ENCODE measurements around the gene NSD1. TPM values are rescaled to one million over a fixed set of nuclear protein-coding genes. Genes with fewer than 3 reads are reported as not detected.

NSD1 gene
- total and polyA plus RNA-seq, 2 donors (not counting 1 experiment from before 2014, with no cell fraction given): 19.3 to 52.8 TPM

- DNase-seq (ENCODE audit: low read depth in 2 of 2): no peak
- Histone ChIP-seq H3K9ac (ENCODE audit: insufficient read depth, low read length) (no peak overlapping the region), H4K20me1 (ENCODE audit: control insufficient read depth, extremely low read depth, insufficient read depth, low read length) (no peaks in the 10 kb centered on the region), H3K9me3 (ENCODE audit: control insufficient read depth, insufficient read depth, low read depth, low read length) (no peaks in the 10 kb centered on the region), H3K4me2 (ENCODE audit: extremely low read depth, insufficient read depth, low read length) (no peak overlapping the region), H3K79me2 (ENCODE audit: control insufficient read depth, insufficient read depth, low read length) (no peaks in the 10 kb centered on the region), H2AFZ (ENCODE audit: low read length) (no peak overlapping the region), H3K4me1 (ENCODE audit: control insufficient read depth, extremely low read depth, insufficient read depth, low read length) (no peaks in the 10 kb centered on the region), H3K27me3 (ENCODE audit: control insufficient read depth, insufficient read depth, low read length) (no peaks in the 10 kb centered on the region), H3K36me3 (ENCODE audit: control insufficient read depth, insufficient read depth, low read length) (peaks cover 8% of the 10 kb centered on the region), H3K27ac (ENCODE audit: insufficient read depth, low read length) (no peak overlapping the region), H3K4me3 (replicated peaks in 1 of 4; ENCODE audit: control extremely low read depth in 1 of 4, insufficient read depth in 1 of 4, low read depth in 3 of 4, low read length in 4 of 4) (no peak overlapping the region)
- TF ChIP-seq, protein P1, sequence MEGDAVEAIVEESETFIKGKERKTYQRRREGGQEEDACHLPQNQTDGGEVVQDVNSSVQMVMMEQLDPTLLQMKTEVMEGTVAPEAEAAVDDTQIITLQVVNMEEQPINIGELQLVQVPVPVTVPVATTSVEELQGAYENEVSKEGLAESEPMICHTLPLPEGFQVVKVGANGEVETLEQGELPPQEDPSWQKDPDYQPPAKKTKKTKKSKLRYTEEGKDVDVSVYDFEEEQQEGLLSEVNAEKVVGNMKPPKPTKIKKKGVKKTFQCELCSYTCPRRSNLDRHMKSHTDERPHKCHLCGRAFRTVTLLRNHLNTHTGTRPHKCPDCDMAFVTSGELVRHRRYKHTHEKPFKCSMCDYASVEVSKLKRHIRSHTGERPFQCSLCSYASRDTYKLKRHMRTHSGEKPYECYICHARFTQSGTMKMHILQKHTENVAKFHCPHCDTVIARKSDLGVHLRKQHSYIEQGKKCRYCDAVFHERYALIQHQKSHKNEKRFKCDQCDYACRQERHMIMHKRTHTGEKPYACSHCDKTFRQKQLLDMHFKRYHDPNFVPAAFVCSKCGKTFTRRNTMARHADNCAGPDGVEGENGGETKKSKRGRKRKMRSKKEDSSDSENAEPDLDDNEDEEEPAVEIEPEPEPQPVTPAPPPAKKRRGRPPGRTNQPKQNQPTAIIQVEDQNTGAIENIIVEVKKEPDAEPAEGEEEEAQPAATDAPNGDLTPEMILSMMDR (conservative IDR thresholded peaks at IDR 0.05 in 1 of 2, IDR thresholded peaks at IDR 0.05 in 1 of 2; ENCODE audit: low read depth in 1 of 2, low read length in 2 of 2): no peak
- TF ChIP-seq EZH2 (IDR thresholded peaks at IDR 0.05; ENCODE audit: low read length, missing control alignments): no peak
Measured at GRCh38 chr5:177288191-177288590, 154.6 kb downstream of the NSD1 start.

DNA sequence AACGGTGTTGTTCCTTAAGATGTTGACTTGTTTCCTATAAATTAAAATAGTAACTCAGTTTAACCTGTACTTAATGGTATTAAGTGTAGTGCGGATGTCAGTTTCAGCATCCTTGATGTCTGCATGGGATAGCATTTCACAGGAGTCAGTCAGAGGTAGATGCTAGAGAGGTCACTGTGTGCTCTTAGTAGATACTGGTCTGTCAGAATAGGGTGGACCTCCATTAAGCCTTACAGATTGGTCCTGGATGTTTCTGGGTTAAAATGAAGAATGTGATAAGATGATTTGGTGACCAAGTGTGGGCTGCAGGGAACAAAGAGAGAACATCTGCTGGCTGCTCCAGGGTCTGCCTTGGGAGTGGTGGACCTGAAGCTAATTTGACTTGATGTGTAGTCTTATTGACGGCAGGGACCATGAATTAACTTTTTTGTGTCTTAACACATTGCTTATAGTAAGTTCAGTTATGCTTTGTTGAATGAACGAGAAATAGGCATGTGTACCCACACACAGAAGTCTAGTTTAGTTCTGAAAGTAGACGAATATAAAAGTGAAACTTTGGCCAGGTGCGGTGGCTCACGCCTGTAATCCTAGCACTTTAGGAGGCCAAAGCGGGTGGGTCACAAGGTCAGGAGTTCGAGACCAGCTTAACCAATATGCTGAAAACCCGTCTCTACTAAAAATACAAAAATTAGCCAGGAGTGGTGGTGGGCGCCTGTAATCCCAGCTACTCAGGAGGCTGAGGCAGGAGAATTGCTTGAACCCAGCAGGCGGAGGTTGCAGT, 157.4 kb downstream of the NSD1 start:
- Histone ChIP-seq H3K4me3 (replicated peaks in 1 of 4; ENCODE audit: control extremely low read depth in 1 of 4, insufficient read depth in 1 of 4, low read depth in 3 of 4, low read length in 4 of 4) (no peak overlapping the region), H3K79me2 (ENCODE audit: control insufficient read depth, insufficient read depth, low read length) (no peaks in the 10 kb centered on the region), H4K20me1 (ENCODE audit: control insufficient read depth, extremely low read depth, insufficient read depth, low read length) (no peaks in the 10 kb centered on the region), H3K9me3 (ENCODE audit: control insufficient read depth, insufficient read depth, low read depth, low read length) (no peaks in the 10 kb centered on the region), H2AFZ (ENCODE audit: low read length) (no peak overlapping the region), H3K4me2 (ENCODE audit: extremely low read depth, insufficient read depth, low read length) (no peak overlapping the region), H3K27ac (ENCODE audit: insufficient read depth, low read length) (no peak overlapping the region), H3K36me3 (ENCODE audit: control insufficient read depth, insufficient read depth, low read length) (peaks cover 16% of the 10 kb centered on the region), H3K27me3 (ENCODE audit: control insufficient read depth, insufficient read depth, low read length) (no peaks in the 10 kb centered on the region), H3K9ac (ENCODE audit: insufficient read depth, low read length) (no peak overlapping the region), H3K4me1 (ENCODE audit: control insufficient read depth, extremely low read depth, insufficient read depth, low read length) (no peaks in the 10 kb centered on the region)
- TF ChIP-seq, protein P1 (conservative IDR thresholded peaks at IDR 0.05 in 1 of 2, IDR thresholded peaks at IDR 0.05 in 1 of 2; ENCODE audit: low read depth in 1 of 2, low read length in 2 of 2): no peak
- TF ChIP-seq EZH2 (IDR thresholded peaks at IDR 0.05; ENCODE audit: low read length, missing control alignments): no peak
- DNase-seq (ENCODE audit: low read depth in 2 of 2): no peak

- H3K27ac ChIP-seq (ENCODE audit: insufficient read depth, low read length): no peak overlapping the region
- no peak overlapping the region for H3K9ac ChIP-seq (ENCODE audit: insufficient read depth, low read length)
- no peak overlapping the region for H2AFZ ChIP-seq (ENCODE audit: low read length)
- no peak overlapping the region for H3K4me2 ChIP-seq (ENCODE audit: extremely low read depth, insufficient read depth, low read length)
- H4K20me1 ChIP-seq (ENCODE audit: control insufficient read depth, extremely low read depth, insufficient read depth, low read length): no peaks in the 10 kb centered on the region
- no peak for TF ChIP-seq EZH2 (IDR thresholded peaks at IDR 0.05; ENCODE audit: low read length, missing control alignments)
- TF ChIP-seq, protein P1 (conservative IDR thresholded peaks at IDR 0.05 in 1 of 2, IDR thresholded peaks at IDR 0.05 in 1 of 2; ENCODE audit: low read depth in 1 of 2, low read length in 2 of 2): no peak
- H3K4me1 ChIP-seq (ENCODE audit: control insufficient read depth, extremely low read depth, insufficient read depth, low read length): no peaks in the 10 kb centered on the region
- no peaks in the 10 kb centered on the region for H3K79me2 ChIP-seq (ENCODE audit: control insufficient read depth, insufficient read depth, low read length)
- no peak overlapping the region for H3K4me3 ChIP-seq (replicated peaks in 1 of 4; ENCODE audit: control extremely low read depth in 1 of 4, insufficient read depth in 1 of 4, low read depth in 3 of 4, low read length in 4 of 4)
- H3K27me3 ChIP-seq (ENCODE audit: control insufficient read depth, insufficient read depth, low read length): no peaks in the 10 kb centered on the region
- no peaks in the 10 kb centered on the region for H3K9me3 ChIP-seq (ENCODE audit: control insufficient read depth, insufficient read depth, low read depth, low read length)
- H3K36me3 ChIP-seq (ENCODE audit: control insufficient read depth, insufficient read depth, low read length): peaks cover 16% of the 10 kb centered on the region
- no peak for DNase-seq (ENCODE audit: low read depth in 2 of 2)
Measured at GRCh38 chr5:177291735-177292134, 158.2 kb downstream of the NSD1 start.

Measured in fibroblast of lung (primary cell).